Lower leg skin (tissue), 4 donors: ENCODE measurements around the gene UNC119. TPM values are rescaled to one million over a fixed set of nuclear protein-coding genes. Genes with fewer than 3 reads are reported as not detected.

Source experiments
- DNase-seq, 2 donors: peaks; one replicate each; pipeline ENCODE4 v3.0.0-alpha.2; 2019; ENCODE audit warnings: low spot score in 2 of 2
- H3K4me3 ChIP-seq: fragments of 200-600 bp; sonication (generic); 2 replicates; pipeline ENCODE4 v1.5.1; 2017; ENCODE audit warnings: mild to moderate bottlenecking, low read depth; ENCODE audit not compliant: poor library complexity, severe bottlenecking
- POLR2A ChIP-seq, 2 donors: fragments of 450-650 bp; IDR thresholded peaks; one replicate each; pipeline ENCODE4 v1.6.1; 2016 to 2017; ENCODE audit warnings: antibody characterized with exemption in 2 of 2, mild to moderate bottlenecking in 1 of 2, moderate library complexity in 1 of 2
- WGBS, 2 donors: methylation state at CpG; one replicate each; pipeline ENCODE4 v1.1.5; 2018; 5-methylcytosine and 5-hydroxymethylcytosine counted together
- intact Hi-C: fragments of 100-400 bp; cut with DNase I; formaldehyde crosslinking; loops from one replicate; pipeline ENCODE4 v1.15.0; 2023; ENCODE audit warnings: low total_unique reads
- total RNA-seq, 4 donors: library from RNA; depleted of rRNA; stranded (reverse); fragments of >200 nt; gene quantifications; one replicate each; pipeline ENCODE4 v1.1.0, GENCODE V29; 2016
- TF ChIP-seq, protein P1 (sequence below), 3 donors: fragments of 450-650 bp; IDR thresholded peaks; one replicate each; pipeline ENCODE4 v1.5.1; 2016; ENCODE audit warnings: antibody characterized with exemption in 3 of 3, mild to moderate bottlenecking in 3 of 3, moderate library complexity in 2 of 3

UNC119 gene
- total RNA-seq, 4 donors from 2014 or later = 41.2 to 41.6 (median 41.4) TPM

DNA sequence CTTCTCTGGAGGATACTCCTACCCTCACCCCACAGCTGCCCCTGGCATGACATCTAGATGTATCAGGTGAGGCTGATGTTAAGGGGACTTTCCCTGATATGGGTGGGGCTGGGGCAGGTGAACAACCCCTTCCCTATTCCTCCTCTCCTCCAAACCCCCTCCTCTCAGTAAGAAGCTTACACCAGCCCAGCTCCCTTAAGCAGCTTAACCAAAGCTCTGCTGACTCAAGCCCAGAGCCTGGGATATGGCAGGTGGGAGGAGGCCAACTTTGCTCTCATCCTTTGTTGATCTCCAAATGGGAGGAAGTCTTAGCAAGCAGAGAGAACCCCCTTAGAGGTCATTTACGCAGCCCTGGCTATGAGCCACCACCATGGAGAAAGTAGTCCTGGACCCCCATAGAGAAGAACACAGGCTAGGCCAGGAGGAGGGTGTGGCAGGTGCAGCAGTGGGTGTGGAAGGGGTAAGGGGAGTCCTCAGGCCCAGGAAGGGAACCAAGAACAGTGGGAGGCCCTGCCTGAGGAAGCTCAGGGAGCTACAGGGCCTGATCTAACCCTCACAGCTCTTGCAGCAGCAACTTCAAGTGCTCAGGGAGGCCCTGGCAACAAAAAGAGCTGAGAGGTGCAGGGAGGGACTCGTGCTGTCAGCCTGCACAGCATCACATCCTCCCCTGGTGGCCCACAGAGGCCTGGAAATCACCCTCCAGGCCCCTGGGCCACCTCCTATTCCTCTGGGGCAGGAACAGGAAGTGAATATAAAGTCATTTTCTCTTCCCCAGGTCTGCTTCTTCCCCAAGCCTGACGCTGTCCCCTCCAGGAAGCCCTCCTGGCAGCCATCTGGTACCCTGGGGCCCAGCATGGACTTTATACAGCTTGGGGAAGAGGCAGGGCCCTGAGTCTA lies 2.9 kb downstream of the UNC119 start:
- no peak overlapping the region for H3K4me3 ChIP-seq
- no peak for TF ChIP-seq POLR2A (IDR thresholded peaks at IDR 0.05)
- TF ChIP-seq, protein P1, sequence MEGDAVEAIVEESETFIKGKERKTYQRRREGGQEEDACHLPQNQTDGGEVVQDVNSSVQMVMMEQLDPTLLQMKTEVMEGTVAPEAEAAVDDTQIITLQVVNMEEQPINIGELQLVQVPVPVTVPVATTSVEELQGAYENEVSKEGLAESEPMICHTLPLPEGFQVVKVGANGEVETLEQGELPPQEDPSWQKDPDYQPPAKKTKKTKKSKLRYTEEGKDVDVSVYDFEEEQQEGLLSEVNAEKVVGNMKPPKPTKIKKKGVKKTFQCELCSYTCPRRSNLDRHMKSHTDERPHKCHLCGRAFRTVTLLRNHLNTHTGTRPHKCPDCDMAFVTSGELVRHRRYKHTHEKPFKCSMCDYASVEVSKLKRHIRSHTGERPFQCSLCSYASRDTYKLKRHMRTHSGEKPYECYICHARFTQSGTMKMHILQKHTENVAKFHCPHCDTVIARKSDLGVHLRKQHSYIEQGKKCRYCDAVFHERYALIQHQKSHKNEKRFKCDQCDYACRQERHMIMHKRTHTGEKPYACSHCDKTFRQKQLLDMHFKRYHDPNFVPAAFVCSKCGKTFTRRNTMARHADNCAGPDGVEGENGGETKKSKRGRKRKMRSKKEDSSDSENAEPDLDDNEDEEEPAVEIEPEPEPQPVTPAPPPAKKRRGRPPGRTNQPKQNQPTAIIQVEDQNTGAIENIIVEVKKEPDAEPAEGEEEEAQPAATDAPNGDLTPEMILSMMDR (IDR thresholded peaks at IDR 0.05) = no peak
- intact Hi-C loops = no loop called here
- no peak for DNase-seq
- WGBS, 2 donors = 71 to 80% methylated on average over 3 of the region's 3 CpGs

DNA sequence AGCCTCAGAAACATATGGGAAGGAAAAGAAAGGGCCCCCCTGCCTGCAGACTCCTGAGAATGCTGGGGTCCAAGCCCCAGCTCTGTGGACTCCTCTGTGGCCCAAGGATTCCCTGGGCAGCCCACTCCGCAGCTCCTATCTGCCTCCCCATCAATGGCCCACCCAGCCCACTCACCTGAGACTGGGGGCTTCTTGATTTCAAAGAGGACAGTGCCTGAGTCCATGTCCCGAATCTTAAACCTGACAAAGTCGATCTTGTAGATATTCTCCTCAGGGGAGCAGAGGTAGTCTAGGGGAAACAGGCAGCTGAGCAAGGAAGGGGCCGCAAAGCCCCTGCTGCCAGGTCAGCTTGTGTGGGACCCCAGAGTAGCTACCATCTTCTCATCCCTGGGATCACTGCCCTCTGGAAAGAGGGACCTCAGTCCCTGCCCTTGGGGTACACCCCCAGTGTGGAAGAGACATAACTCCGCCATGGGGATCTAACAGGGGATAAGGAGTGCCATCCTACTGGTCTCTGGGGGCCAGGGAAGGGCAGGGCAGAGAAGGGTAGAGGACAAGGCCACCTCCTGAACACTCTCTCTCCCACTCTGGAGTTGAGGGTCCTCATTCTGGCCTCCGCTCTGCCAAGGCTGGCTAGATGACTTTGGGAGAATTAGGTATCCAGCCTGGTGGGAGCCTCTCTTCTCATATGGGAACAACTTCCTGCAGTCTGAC lies 3.9 kb downstream of the UNC119 start:
- no peak overlapping the region for H3K4me3 ChIP-seq
- no peak for TF ChIP-seq POLR2A (IDR thresholded peaks at IDR 0.05)
- TF ChIP-seq, protein P1 (IDR thresholded peaks at IDR 0.05) = no peak
- WGBS, 2 donors = 84 to 93% methylated on average over 5 to 6 of the region's 6 CpGs
- no peak for DNase-seq
- intact Hi-C loops = no loop called here

DNA sequence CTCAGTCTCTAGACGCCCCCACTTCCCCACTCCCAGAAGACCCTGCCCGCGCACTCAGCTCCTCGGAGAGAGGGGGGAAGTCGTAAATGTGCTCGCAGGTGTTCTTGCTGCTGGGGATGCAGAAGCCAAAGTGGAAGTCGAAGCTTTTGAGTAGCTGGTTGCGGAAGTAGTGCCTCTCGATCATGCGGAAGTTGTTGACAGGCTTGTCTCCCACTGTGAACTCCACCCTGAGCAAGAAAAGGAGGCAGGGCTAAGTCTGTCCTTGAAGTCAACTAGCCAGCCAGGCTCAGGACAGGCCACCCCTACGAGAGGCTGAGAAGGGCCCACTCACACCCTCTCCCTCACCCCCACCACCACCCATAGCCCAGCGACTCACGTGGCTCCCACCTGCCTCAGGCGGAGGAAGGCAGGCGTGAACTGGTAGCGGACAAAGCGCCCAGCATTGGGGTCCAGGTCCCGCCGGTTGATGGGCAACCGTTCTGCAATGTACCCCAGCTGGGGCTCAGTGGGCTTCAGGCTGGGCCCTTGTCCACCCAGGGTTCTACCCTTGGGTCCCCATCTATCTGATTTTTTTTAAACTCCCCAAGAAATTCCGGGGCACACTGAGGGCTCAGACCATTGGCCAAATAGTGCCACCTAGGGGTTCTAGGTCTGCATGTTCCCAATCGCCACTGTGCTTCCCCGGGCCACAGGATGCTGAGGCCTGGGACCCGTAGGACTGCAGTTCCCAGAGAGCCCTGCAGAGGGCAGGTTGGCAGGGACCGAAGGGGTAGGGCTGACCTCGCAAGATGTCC lies 4.6 kb downstream of the UNC119 start:
- no peak for TF ChIP-seq POLR2A (IDR thresholded peaks at IDR 0.05)
- TF ChIP-seq, protein P1 (IDR thresholded peaks at IDR 0.05) = peak in 2 of 3 donors; percentile 28 to 57
- intact Hi-C loops = no loop called here
- DNase-seq = peak in 1 of 2 donors; percentile 47
- 75 to 78% methylated on average over 26 of the region's 26 CpGs for WGBS, 2 donors
- H3K4me3 ChIP-seq = no peak overlapping the region

DNA sequence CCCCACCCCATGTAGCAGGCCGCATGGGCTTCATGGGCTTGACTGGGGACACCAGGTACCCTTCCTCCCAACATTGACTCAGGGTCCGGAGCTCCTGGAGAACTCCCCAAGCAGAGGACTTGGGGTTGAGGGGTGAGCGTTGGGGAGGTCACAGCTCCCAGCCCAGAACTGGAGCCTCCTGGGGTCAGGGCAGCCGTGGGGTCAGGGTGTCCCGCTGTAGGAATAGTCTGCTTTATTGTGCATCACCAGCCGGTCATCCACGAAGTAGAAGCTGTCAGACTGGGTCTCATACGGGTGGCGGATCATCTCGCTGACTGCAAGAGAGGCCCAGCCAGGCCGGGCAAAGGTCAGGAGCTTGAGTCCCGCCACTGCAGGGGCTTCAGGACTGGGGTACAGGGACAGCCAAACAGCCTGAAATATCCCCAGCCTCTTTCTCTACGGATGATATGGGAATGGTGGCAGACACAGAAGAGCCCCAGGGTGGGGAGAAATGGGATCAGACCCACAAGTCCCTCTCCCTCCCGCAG lies 5.3 kb downstream of the UNC119 start:
- TF ChIP-seq, protein P1 (IDR thresholded peaks at IDR 0.05) = no peak
- TF ChIP-seq POLR2A (IDR thresholded peaks at IDR 0.05) = no peak
- intact Hi-C loops = no loop called here
- DNase-seq = no peak
- no peak overlapping the region for H3K4me3 ChIP-seq
- WGBS, 2 donors = 91 to 97% methylated on average over 13 to 14 of the region's 14 CpGs

DNA sequence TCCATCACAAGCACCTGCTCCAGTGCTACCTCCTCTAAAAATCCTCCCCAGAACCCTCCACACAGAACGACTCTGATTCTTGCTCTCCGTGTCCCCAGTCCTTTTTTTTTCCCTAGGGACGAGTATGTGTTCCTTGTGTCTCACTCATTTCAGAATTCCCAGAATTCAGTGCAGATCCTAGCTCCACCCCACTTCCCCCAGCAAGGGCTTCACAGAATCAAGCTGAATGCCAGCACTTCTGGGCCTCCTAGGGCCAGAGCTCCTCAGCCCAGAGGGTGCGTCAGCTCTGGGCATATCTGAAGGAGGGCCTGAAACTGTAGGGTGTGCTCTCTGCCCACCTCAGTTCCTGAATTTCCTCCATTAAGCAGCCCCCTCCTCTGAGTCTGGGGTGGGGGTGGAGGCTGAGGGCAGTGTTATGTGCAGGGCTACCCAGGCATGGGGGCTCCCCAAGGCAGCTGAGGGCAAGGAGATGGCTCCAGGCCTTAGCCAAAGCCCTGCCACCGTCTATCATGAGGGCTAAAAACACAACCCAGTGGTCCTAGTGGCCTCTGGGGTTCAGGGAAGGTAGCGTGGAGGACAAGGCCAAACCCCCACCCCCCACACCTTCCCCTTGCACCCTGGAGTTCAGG lies 6.5 kb downstream of the UNC119 start:
- intact Hi-C loops = no loop called here
- TF ChIP-seq, protein P1 (IDR thresholded peaks at IDR 0.05) = no peak
- TF ChIP-seq POLR2A (IDR thresholded peaks at IDR 0.05) = no peak
- WGBS, 2 donors = 70 to 72% methylated on average over 6 of the region's 6 CpGs
- no peak overlapping the region for H3K4me3 ChIP-seq
- DNase-seq = no peak
